ENCODE measurements around the gene SPATA9.

Gene SPATA9

DNA sequence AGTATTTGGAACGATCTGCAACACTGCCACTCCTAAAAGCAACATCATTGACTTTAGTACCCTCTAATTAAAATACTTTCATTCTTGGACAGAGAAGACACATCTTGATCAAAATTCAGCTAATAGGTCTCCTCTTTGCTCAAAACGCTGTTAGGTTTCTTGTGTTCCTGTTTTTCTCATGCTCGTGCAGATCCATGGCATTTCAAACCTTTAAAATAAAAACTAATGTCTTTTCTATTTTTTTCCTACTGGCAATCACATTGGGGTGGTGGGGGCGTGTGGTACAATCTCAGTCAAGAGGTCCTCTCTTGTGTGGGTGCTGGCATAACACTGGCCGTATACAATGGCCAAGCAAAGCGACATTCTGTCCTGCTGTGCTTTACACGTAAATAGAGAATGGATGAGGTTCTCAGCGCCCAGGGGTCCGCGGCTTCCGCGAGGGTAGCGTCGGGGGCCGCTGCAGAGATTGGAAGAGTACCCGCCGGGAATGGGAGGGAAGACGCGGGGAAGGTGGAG lies 63.2 kb downstream of the SPATA9 start:
- no peak for DNase-seq (ENCODE audit: low read depth)

DNA sequence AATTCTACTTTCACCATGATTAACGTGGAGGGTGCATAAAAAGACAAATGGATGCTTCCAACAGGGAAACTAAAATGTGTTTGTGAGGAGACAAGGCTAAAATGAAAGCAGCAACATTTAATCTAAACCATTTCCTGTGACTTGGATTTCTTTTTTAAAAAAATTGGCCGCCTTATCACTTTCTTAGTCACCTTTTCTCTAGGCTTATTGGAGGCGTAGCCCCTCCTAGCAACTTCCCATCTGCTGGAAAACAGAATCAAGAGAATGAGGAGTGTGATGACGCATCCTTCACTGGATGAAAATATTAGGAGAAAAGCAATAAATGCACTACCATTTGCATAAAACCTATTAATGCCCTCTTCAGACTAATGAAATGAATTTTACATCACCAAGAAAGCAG lies 63.7 kb downstream of the SPATA9 start:
- no peak for DNase-seq (ENCODE audit: low read depth)

DNA sequence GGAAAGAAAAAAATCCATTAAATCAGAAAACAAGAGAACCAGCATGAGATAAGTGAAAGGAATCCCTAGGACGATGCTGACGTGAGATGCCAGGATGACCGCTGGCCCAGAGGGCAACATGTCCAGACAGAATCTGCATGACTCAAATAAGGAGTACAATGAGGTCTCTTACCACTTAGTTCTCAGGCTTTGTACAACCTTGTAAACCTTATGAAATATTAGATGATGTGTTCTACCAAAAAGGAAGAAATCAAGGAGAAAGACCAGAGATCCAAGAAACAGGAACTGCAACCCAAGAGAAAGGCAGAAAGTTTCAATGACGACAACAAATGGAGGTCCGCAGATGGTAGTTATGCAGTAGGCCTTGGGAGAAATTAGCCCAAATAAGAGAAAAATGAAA lies 65.7 kb downstream of the SPATA9 start:
- no peak for DNase-seq (ENCODE audit: low read depth)

DNA sequence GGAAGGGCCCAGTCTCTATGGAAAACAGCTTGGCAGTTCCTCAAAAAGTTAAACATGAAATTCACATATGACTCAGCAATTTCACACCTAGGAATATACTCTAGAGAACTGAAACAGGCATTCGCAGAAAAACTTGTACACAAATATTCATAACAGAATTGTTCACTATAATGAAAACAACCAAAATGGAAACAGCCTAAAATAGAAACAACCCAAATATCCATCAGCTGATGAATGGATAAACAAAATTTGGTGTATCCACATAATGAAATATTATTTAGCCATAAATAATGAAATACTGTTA lies 67.7 kb downstream of the SPATA9 start:
- DNase-seq (ENCODE audit: low read depth): no peak

GRCh38 chr5:95613514-95613913 lies 69.3 kb downstream of the SPATA9 start:
- DNase-seq (ENCODE audit: low read depth): no peak

GRCh38 chr5:95611396-95611795 lies 71.4 kb downstream of the SPATA9 start:
- no peak for DNase-seq (ENCODE audit: low read depth)

DNA sequence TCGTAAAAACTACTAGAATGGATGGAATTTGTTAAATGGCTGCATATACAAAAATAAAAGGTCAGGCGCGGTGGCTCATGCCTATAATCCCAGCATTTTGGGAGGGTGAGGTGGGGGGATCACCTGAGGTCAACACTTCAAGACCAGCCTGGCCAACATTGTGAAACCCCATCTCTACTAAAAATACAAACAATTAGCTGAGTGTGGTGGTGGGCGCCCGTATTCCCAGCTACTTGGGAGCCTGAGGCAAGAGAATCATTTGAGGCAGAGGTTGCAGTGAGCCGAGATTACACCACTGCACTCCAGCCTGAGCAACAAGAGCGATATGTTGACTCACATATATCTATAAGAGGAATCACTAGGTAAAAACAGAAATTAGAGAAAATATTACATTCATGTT lies 72.2 kb downstream of the SPATA9 start:
- no peak for DNase-seq (ENCODE audit: low read depth)

- no peak for DNase-seq (ENCODE audit: low read depth)
Observed at GRCh38 chr5:95609711-95610110, 73.1 kb downstream of the SPATA9 start.
